ENCODE results near the gene GBX1.

Gene GBX1

DNA sequence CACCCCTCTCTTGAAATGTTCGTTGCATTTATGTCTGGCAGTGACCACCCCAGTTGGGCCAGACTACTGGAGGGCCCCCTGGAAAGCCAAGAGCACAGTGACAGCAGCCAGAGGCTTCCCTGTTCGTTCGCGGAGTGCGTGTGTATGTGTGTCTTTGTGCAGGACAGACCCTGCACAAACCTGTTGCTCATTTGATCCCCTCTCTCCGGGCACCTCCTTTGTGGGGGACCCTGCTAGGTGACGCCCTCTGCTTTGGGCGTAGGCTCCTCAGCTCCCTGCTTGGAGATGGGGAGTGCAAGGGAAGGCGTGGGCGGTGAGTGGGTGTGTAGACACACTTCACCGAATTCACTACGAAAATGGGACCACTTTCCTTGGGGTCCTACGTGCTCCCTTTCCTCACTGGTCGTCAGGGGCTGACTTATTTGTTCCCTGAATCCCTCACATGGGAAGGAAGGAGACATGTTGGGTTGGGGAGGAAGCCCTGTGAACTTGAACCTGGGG is 42.5 kb downstream of the GBX1 start:
- in situ Hi-C loops (cut with HindIII; ENCODE audit: low sequenced_read_pairs), result no loop called here
- H3K4me3 ChIP-seq (ENCODE audit: low read depth, low read length), result no peak overlapping the region
- DNase-seq (ENCODE audit: low read depth, low spot score), result no peak
- TF ChIP-seq, protein P1, sequence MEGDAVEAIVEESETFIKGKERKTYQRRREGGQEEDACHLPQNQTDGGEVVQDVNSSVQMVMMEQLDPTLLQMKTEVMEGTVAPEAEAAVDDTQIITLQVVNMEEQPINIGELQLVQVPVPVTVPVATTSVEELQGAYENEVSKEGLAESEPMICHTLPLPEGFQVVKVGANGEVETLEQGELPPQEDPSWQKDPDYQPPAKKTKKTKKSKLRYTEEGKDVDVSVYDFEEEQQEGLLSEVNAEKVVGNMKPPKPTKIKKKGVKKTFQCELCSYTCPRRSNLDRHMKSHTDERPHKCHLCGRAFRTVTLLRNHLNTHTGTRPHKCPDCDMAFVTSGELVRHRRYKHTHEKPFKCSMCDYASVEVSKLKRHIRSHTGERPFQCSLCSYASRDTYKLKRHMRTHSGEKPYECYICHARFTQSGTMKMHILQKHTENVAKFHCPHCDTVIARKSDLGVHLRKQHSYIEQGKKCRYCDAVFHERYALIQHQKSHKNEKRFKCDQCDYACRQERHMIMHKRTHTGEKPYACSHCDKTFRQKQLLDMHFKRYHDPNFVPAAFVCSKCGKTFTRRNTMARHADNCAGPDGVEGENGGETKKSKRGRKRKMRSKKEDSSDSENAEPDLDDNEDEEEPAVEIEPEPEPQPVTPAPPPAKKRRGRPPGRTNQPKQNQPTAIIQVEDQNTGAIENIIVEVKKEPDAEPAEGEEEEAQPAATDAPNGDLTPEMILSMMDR (IDR thresholded peaks at IDR 0.05; ENCODE audit: low read depth, low read length), result peak; percentile 9

DNA sequence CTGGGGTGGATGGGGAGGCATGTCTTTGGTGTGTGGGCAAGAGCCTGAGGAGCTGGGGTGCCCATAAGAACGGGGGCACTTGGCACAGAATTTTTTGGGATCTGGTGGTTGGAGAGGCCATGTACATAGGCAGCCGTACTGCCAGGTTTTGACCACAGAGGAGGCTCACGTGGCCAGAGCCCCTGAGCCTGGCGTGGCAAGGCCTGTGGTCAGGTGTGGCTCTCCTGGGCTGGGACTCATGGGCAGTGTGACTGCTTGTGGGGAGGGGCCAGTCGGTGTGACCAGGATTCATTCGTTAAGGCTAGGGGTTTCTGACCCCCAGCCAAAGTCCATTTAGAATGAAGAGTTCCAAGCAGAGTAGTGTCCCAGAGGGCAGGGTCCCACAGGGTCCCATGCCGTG is 43.0 kb downstream of the GBX1 start:
- H3K4me3 ChIP-seq (ENCODE audit: low read depth, low read length), result no peak overlapping the region
- in situ Hi-C loops (cut with HindIII; ENCODE audit: low sequenced_read_pairs), result no loop called here
- no peak for DNase-seq (ENCODE audit: low read depth, low spot score)
- TF ChIP-seq, protein P1 (IDR thresholded peaks at IDR 0.05; ENCODE audit: low read depth, low read length), result no peak

DNA sequence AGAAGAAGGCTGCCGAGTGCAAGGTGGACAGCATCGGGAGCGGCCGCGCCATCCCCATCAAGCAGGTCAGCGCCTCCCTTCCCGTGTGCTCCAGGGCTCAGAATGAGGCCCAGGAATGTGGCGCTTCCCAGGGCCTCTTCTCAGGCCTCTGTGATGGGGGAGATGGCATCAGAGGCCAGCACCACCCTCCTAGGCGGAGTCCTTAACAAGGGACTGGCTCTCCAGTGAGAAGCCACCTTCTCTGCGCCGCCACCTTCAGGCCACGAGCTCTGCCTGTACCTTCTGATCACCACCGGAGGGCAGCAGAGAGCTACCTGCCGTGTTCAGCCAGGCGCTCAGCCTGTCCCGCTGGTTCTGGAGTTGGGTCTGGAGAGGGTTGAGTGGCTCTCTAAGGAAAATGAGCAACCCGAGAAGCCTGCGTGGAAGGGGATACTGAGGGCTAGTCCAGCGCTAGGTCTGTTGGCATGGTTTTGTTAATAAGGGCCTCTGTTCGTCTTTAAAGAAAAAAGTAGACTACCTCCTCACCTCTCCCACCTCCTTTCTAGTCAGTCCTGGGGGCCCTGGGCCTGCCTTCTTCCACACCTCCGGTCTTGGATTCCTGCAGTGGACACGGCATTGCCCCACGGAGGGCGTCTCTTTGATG is 43.6 kb downstream of the GBX1 start:
- peak; percentile 72 for DNase-seq (ENCODE audit: low read depth, low spot score)
- in situ Hi-C loops (cut with HindIII; ENCODE audit: low sequenced_read_pairs), result no loop called here
- H3K4me3 ChIP-seq (ENCODE audit: low read depth, low read length), result no peak overlapping the region
- TF ChIP-seq, protein P1 (IDR thresholded peaks at IDR 0.05; ENCODE audit: low read depth, low read length), result peak; percentile 99

DNA sequence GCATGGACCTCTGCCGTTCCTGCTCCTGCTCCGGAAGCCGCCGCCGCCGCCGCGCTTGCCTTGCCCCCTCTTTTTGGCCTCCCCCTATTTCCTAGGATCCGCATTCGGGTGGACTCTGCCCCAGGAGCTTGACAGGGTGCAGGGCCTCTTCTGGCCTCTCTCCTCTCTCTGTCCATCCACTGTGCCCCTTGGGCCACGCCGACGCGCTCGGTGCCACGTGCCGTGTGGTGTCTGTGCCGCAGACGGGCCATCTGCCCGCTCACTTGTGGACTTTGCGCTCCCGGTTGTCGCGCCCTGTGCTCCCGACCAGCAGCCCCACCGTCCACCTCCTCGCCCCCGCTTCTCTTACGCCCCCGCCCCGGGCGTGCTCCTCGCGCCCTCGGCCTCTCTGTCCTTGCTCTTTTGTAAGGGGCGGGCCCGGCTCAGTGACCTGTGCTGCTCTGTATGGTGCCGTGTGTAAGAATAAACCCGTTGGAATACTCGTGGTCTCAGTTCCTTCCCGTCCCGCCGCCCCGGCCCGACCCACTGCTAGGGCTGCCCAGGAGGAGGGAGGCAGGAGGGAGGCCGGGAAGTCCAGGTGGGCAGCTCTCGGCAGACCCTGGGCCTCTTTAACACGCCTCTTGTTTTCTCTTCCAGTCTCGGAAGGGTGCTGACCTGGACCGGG is 44.2 kb downstream of the GBX1 start:
- no peak overlapping the region for H3K4me3 ChIP-seq (ENCODE audit: low read depth, low read length)
- in situ Hi-C loops (cut with HindIII; ENCODE audit: low sequenced_read_pairs), result no loop called here
- no peak for DNase-seq (ENCODE audit: low read depth, low spot score)
- TF ChIP-seq, protein P1 (IDR thresholded peaks at IDR 0.05; ENCODE audit: low read depth, low read length), result no peak

DNA sequence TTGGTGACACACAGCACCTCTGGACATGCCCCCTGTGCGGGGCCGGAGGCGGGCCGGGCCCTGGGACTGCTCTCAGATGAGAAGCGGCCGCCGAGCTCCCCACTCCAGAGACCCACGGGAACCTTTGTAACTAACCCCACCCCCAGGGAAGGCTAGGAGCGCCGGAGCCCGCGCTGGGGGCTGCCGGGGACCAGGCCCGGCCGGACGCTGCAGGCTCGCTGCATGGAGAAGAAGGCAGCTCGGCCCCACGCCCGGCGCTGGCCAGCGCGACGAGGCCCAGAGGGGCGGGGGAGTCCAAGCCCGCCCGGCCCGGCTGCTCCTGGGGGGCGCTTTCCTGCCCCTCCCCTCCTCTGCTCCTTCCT is 44.7 kb downstream of the GBX1 start:
- H3K4me3 ChIP-seq (ENCODE audit: low read depth, low read length), result no peak overlapping the region
- TF ChIP-seq, protein P1 (IDR thresholded peaks at IDR 0.05; ENCODE audit: low read depth, low read length), result no peak
- in situ Hi-C loops (cut with HindIII; ENCODE audit: low sequenced_read_pairs), result no loop called here
- DNase-seq (ENCODE audit: low read depth, low spot score), result no peak

DNA sequence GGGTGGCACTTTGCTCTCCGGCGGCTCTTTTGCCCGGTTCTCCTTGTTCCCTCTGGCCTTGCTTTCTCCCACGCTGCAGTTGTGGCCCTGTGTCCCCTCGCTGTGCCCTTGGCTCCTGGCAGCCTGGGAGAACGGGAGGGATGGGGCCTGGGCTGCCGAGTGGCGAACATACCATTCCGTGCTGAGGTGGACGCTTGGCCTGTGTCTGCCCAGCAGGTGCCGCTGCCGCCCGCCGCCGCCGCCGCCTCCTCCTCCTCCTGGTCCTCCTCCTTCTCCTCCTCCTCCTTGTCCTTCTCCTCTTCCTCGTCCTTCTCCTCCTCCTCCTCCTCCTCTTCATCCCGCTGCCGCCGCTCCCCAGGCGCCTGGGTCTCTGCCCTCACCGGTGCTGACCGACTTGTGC is 45.2 kb downstream of the GBX1 start:
- TF ChIP-seq, protein P1 (IDR thresholded peaks at IDR 0.05; ENCODE audit: low read depth, low read length), result peak; percentile 32
- no peak overlapping the region for H3K4me3 ChIP-seq (ENCODE audit: low read depth, low read length)
- DNase-seq (ENCODE audit: low read depth, low spot score), result no peak
- in situ Hi-C loops (cut with HindIII; ENCODE audit: low sequenced_read_pairs), result no loop called here

Measured in astrocyte of the spinal cord (primary cell).